GM21515 (cell line): ENCODE results near the gene RAI1.

ENCODE experiments used
- ATAC-seq: cut with Tn5 transposase; IDR thresholded peaks from one replicate; pipeline ENCODE4 v1.9.1; 2021; ENCODE audit not compliant: unreplicated experiment

Gene RAI1

GRCh38 chr17:17856386-17856785, 175.1 kb downstream of the RAI1 start:
- no peak for ATAC-seq

GRCh38 chr17:17857496-17857895, 176.2 kb downstream of the RAI1 start:
- no peak for ATAC-seq

DNA sequence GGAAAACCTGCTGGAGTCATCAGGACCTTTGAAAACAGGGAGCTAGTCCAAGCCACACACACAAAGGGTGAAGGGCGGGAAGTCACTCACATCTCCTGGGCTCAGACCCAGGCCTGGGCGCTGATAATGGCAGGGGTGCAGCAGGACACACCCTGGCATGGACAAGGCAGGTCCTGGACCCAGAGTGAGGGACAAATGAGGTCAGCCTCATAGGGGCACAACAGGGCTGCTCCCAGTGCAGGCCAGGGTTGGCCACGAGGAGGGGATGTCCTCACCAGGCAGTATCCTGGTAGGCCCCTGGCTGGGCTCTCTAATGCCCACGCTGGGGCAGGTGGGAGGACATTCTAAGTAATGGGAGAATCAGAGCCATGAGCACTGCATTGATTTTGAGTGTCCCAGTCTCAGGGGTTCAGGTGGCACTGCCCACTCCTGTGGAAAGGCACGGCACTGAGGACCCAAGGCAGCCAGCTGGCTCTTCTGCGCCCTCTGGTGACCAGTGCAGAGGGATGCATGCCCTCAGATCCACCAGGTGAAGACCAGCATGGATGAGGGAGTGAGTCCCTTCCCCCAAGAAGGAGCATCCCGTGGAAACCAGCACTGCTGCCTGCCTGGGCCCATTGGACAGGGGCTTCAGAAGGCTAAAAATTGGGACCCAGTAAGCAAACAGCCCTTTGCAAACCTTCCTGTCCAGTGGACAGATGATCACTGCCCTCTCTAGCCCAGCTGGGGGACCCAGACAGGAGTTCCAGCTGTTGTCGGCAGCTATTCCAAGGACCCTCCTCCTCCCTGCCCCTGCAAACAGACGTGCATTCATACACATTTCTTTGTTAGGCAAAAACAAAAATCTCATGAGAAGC, 178.9 kb downstream of the RAI1 start:
- no peak for ATAC-seq

GRCh38 chr17:17860766-17861107, 179.5 kb downstream of the RAI1 start:
- no peak for ATAC-seq
